ENCODE measurements around the gene MSH5. TPM values are rescaled to one million over a fixed set of nuclear protein-coding genes. Genes with fewer than 3 reads are reported as not detected.
A peak's percentile ranks its signal among the peaks of the same experiment; 100 is the strongest.

Gene MSH5
- total RNA-seq, 1 experiment from 2014 or later, result 156 TPM

GRCh38 chr6:31763619-31763940, 23.8 kb downstream of the MSH5 start:
- H3K27me3 Mint-ChIP-seq (ENCODE audit: unreplicated experiment), result no peaks in the 10 kb centered on the region
- H3K4me3 Mint-ChIP-seq (ENCODE audit: low read depth, unreplicated experiment), result no peak overlapping the region
- no peak for TF ChIP-seq CTCF (IDR thresholded peaks at IDR 0.05; ENCODE audit: unreplicated experiment)
- CTCF ChIA-PET, result no interaction called here
- H3K9me3 Mint-ChIP-seq (ENCODE audit: low read depth, unreplicated experiment), result no peaks in the 10 kb centered on the region
- intact Hi-C loops (cut with micrococcal nuclease; ENCODE audit: unreplicated experiment), result no loop called here
- no peak for DNase-seq
- peaks cover 17% of the 10 kb centered on the region for H3K4me1 Mint-ChIP-seq (ENCODE audit: low read depth, unreplicated experiment)
- peaks cover 43% of the 10 kb centered on the region for H3K36me3 Mint-ChIP-seq (ENCODE audit: insufficient read depth, unreplicated experiment)
- no TSS peak for BruUV-seq (replicated peaks)
- H3K27ac Mint-ChIP-seq (ENCODE audit: unreplicated experiment), result peak overlapping the region; percentile 6

- Mint-ChIP-seq H3K27me3 (ENCODE audit: unreplicated experiment) (no peaks in the 10 kb centered on the region), H3K9me3 (ENCODE audit: low read depth, unreplicated experiment) (no peaks in the 10 kb centered on the region), H3K4me3 (ENCODE audit: low read depth, unreplicated experiment) (no peak overlapping the region), H3K36me3 (ENCODE audit: insufficient read depth, unreplicated experiment) (peaks cover 40% of the 10 kb centered on the region), H3K4me1 (ENCODE audit: low read depth, unreplicated experiment) (peaks cover 18% of the 10 kb centered on the region), H3K27ac (ENCODE audit: unreplicated experiment) (no peak overlapping the region)
- BruUV-seq (replicated peaks), result TSS peak; percentile 31
- CTCF ChIA-PET, result no interaction called here
- intact Hi-C loops (cut with micrococcal nuclease; ENCODE audit: unreplicated experiment), result no loop called here
- no peak for TF ChIP-seq CTCF (IDR thresholded peaks at IDR 0.05; ENCODE audit: unreplicated experiment)
- DNase-seq, result no peak
Observed at GRCh38 chr6:31764198-31764597, 24.4 kb downstream of the MSH5 start.

GRCh38 chr6:31765559-31765909, 25.7 kb downstream of the MSH5 start:
- Mint-ChIP-seq H3K27me3 (ENCODE audit: unreplicated experiment) (no peaks in the 10 kb centered on the region), H3K36me3 (ENCODE audit: insufficient read depth, unreplicated experiment) (peaks cover 32% of the 10 kb centered on the region), H3K27ac (ENCODE audit: unreplicated experiment) (no peak overlapping the region), H3K4me1 (ENCODE audit: low read depth, unreplicated experiment) (peaks cover 21% of the 10 kb centered on the region), H3K4me3 (ENCODE audit: low read depth, unreplicated experiment) (no peak overlapping the region), H3K9me3 (ENCODE audit: low read depth, unreplicated experiment) (no peaks in the 10 kb centered on the region)
- no peak for TF ChIP-seq CTCF (IDR thresholded peaks at IDR 0.05; ENCODE audit: unreplicated experiment)
- no TSS peak for BruUV-seq (replicated peaks)
- CTCF ChIA-PET, result no interaction called here
- intact Hi-C loops (cut with micrococcal nuclease; ENCODE audit: unreplicated experiment), result no loop called here
- DNase-seq, result no peak

- Mint-ChIP-seq H3K4me1 (ENCODE audit: low read depth, unreplicated experiment) (peaks cover 17% of the 10 kb centered on the region), H3K4me3 (ENCODE audit: low read depth, unreplicated experiment) (no peak overlapping the region), H3K27me3 (ENCODE audit: unreplicated experiment) (no peaks in the 10 kb centered on the region), H3K27ac (ENCODE audit: unreplicated experiment) (no peak overlapping the region), H3K36me3 (ENCODE audit: insufficient read depth, unreplicated experiment) (peaks cover 29% of the 10 kb centered on the region), H3K9me3 (ENCODE audit: low read depth, unreplicated experiment) (no peaks in the 10 kb centered on the region)
- intact Hi-C loops (cut with micrococcal nuclease; ENCODE audit: unreplicated experiment), result no loop called here
- no peak for TF ChIP-seq CTCF (IDR thresholded peaks at IDR 0.05; ENCODE audit: unreplicated experiment)
- DNase-seq, result no peak
- BruUV-seq (replicated peaks), result no TSS peak
- CTCF ChIA-PET, result no interaction called here
Observed at GRCh38 chr6:31765910-31766794, 26.3 kb downstream of the MSH5 start.

Data from Calu3 (cell line).